H1 (cell line): ENCODE measurements around the gene SCAMP4. TPM values are rescaled to one million over a fixed set of nuclear protein-coding genes. Genes with fewer than 3 reads are reported as not detected.

Experiments used
- BRCA1 ChIP-seq: IDR thresholded peaks from 2 replicates; pipeline ENCODE4 v1.6.1; 2012; ENCODE audit warnings: low read depth, low read length, improper control_type of control experiment
- CBX5 ChIP-seq: fragments of 300-800, 300-1000 bp; sonication (generic); IDR thresholded peaks from 2 replicates; pipeline ENCODE4 v1.7.1; 2016; ENCODE audit warnings: antibody characterized with exemption, low read length, low read depth
- CHD2 ChIP-seq: IDR thresholded peaks from 2 replicates; pipeline ENCODE4 v1.6.1; 2012; ENCODE audit warnings: low read length, improper control_type of control experiment
- HDAC2 ChIP-seq, 2 experiments: fragments of 300-600 bp in 1 of 2; sonication (generic) in 1 of 2; IDR thresholded peaks; 2 replicates each; pipeline ENCODE4 v1.6.1; 2011 to 2012; ENCODE audit warnings: low read depth in 2 of 2, low read length in 2 of 2, mild to moderate bottlenecking in 2 of 2, moderate library complexity in 2 of 2, borderline replicate concordance in 1 of 2, inconsistent platforms in 1 of 2
- JUN ChIP-seq: IDR thresholded peaks from 2 replicates; pipeline ENCODE4 v1.6.1; 2011; ENCODE audit warnings: low read depth, mild to moderate bottlenecking, improper control_type of control experiment, low read length
- JUND ChIP-seq: IDR thresholded peaks from 2 replicates; pipeline ENCODE4 v1.6.1; 2011; ENCODE audit warnings: mild to moderate bottlenecking, improper control_type of control experiment, low read length
- NANOG ChIP-seq: IDR thresholded peaks from 2 replicates; pipeline ENCODE4 v1.6.1; 2011; ENCODE audit warnings: low read length, low read depth, mild to moderate bottlenecking, inconsistent platforms; ENCODE audit not compliant: insufficient read depth, poor library complexity, severe bottlenecking
- PHF8 ChIP-seq: fragments of 200-600 bp; sonication (generic); conservative IDR thresholded peaks from 2 replicates; pipeline ENCODE4 v1.7.1; 2012; ENCODE audit warnings: low read depth, mild to moderate bottlenecking, inconsistent platforms, low read length, moderate library complexity
- POLR2A ChIP-seq, 2 experiments: IDR thresholded peaks; 1 replicate in 1 of 2; 2 replicates in 1 of 2; pipeline ENCODE4 v1.6.1; 2011; ENCODE audit warnings: low read depth in 2 of 2, low read length in 2 of 2, mild to moderate bottlenecking in 2 of 2; ENCODE audit errors: control extremely low read depth in 1 of 2
- RXRA ChIP-seq: IDR thresholded peaks from 2 replicates; pipeline ENCODE4 v1.6.1; 2011; ENCODE audit warnings: low read depth, mild to moderate bottlenecking, low read length, moderate library complexity; ENCODE audit not compliant: insufficient read depth
- SIN3A ChIP-seq, 2 experiments: IDR thresholded peaks in 1 of 2; conservative IDR thresholded peaks in 1 of 2; 2 replicates each; pipeline ENCODE4 v1.6.1; 2011 to 2012; ENCODE audit warnings: low read length in 2 of 2, improper control_type of control experiment in 1 of 2, low read depth in 1 of 2, mild to moderate bottlenecking in 1 of 2
- SIRT6 ChIP-seq: IDR thresholded peaks from one replicate; pipeline ENCODE4 v1.7.1; 2012; ENCODE audit warnings: low read length, inconsistent platforms
- TAF7 ChIP-seq: optimal IDR thresholded peaks from 2 replicates; pipeline ENCODE3; 2011; ENCODE audit warnings: low read depth, mild to moderate bottlenecking, inconsistent platforms, low read length, moderate library complexity, borderline replicate concordance
- TBP ChIP-seq: IDR thresholded peaks from 2 replicates; pipeline ENCODE4 v1.6.1; 2011; ENCODE audit warnings: low read depth, low read length, improper control_type of control experiment
- USF2 ChIP-seq: IDR thresholded peaks from 2 replicates; pipeline ENCODE4 v1.6.1; 2011; ENCODE audit warnings: low read length, improper control_type of control experiment
- polyA plus RNA-seq, 7 experiments: library from polyadenylated mRNA; depleted of rRNA in 3 of 7; stranded (reverse) in 5 of 7; unstranded in 2 of 7; fragments of >200 nt in 5 of 7; fragments of 200-250 nt in 2 of 7; gene quantifications; 1 replicate in 5 of 7; 2 replicates in 1 of 7; 4 replicates in 1 of 7; pipeline versions ENCODE4 v1.2.1 to v1.2.3, GENCODE V29; 2011 to 2013; ENCODE audit warnings: missing spikeins in 2 of 7, mixed read lengths in 2 of 7
- total RNA-seq: library from RNA; stranded (reverse); fragmentation: NEBNext Ultra II Directional; extraction: Animal tissue kit (Norgen Biotek cat#: 25700); gene quantifications from 2 replicates; pipeline ENCODE4 v1.2.1, GENCODE V29; 2021

The SCAMP4 gene
- total and polyA plus RNA-seq, 2 of the 8 experiments (the other 6 are each of a cell fraction or from before 2014, with no cell fraction given): 17.1 to 61.4 TPM

- TF ChIP-seq PHF8: peak; percentile 65
- no peak for TF ChIP-seq CBX5
- TF ChIP-seq HDAC2 (IDR thresholded peaks at IDR 0.05; ENCODE audit: borderline replicate concordance in 1 of 2, low read depth in 2 of 2, low read length in 2 of 2): 0 out of 4 replicates have a peak, but pooled peaks of 1 of the 2 experiments have one; percentile 5
- TF ChIP-seq TBP: peak; percentile 37; the same call in 1 of the 2 replicates
- TF ChIP-seq POLR2A (IDR thresholded peaks at IDR 0.05; ENCODE audit: control extremely low read depth in 1 of 2, low read depth in 2 of 2, low read length in 2 of 2): peak in 1 of 2 experiments; percentile 42; a peak in 1 of 3 replicates
- no peak for TF ChIP-seq JUND
- peak; percentile 62 for TF ChIP-seq TAF7
- peak in 1 of 2 experiments; percentile 43; a peak in 2 of 4 replicates for TF ChIP-seq SIN3A (conservative IDR thresholded peaks at IDR 0.05 in 1 of 2, IDR thresholded peaks at IDR 0.05 in 1 of 2; ENCODE audit: low read depth in 1 of 2, low read length in 2 of 2)
- no peak for TF ChIP-seq RXRA
- no peak for TF ChIP-seq BRCA1
- peak; percentile 79 for TF ChIP-seq USF2
- no peak for TF ChIP-seq JUN
- TF ChIP-seq CHD2: 0 out of 2 replicates have a peak, but pooled peaks have one; percentile 8
- TF ChIP-seq SIRT6: no peak
- no peak for TF ChIP-seq NANOG
Observed at GRCh38 chr19:1863638-1864479, 41.3 kb upstream of the SCAMP4 start (continued).
